Ovary (tissue), 9 donors: ENCODE measurements around the gene SFTPD. TPM values are rescaled to one million over a fixed set of nuclear protein-coding genes. Genes with fewer than 3 reads are reported as not detected.
"Not testable (repeated sequence)": the region's sequence is repeated elsewhere in the genome, so short reads cannot be mapped to it uniquely, and the experiment has no call there.

Experiments used
- DNase-seq, 5 donors: peaks; one replicate each; pipeline ENCODE4 v3.0.0-alpha.2; 2019 to 2020
- H3K27ac ChIP-seq, 2 donors: fragments of 200-600 bp; one replicate each; pipeline versions ENCODE4 v1.5.1 to v1.8.0; 2019 to 2022
- H3K27me3 ChIP-seq: fragments of 200-600 bp; one replicate; pipeline ENCODE4 v1.8.0; 2022
- H3K36me3 ChIP-seq: fragments of 200-600 bp; sonication (generic); one replicate; pipeline ENCODE4 v1.5.1; 2019
- H3K4me1 ChIP-seq: one replicate; pipeline ENCODE4 v1.8.1; 2013; ENCODE audit warnings: mild to moderate bottlenecking, moderate library complexity; ENCODE audit not compliant: insufficient read depth
- H3K4me3 ChIP-seq: fragments of 200-600 bp; sonication (generic); one replicate; pipeline ENCODE4 v1.5.1; 2017
- H3K9me3 ChIP-seq, 2 donors: fragments of 200-600 bp in 1 of 2; sonication (generic) in 1 of 2; one replicate each; pipeline versions ENCODE4 v1.5.1 to v1.8.1; 2013 to 2019; ENCODE audit warnings: mild to moderate bottlenecking in 1 of 2, moderate library complexity in 1 of 2
- CTCF ChIP-seq, 3 donors: fragments of 450-650 bp in 2 of 3; fragments of 200-600 bp in 1 of 3; IDR thresholded peaks; one replicate each; pipeline versions ENCODE4 v1.5.1 to v1.8.0; 2016 to 2022; ENCODE audit warnings: antibody characterized with exemption in 3 of 3, mild to moderate bottlenecking in 1 of 3
- EP300 ChIP-seq: sonication (generic); formaldehyde crosslinking; IDR thresholded peaks from one replicate; pipeline ENCODE4 v1.6.1; 2017; ENCODE audit warnings: antibody characterized with exemption
- POLR2A ChIP-seq: fragments of 450-650 bp; IDR thresholded peaks from one replicate; pipeline ENCODE4 v1.6.1; 2017; ENCODE audit warnings: antibody characterized with exemption, mild to moderate bottlenecking, moderate library complexity
- WGBS, 3 donors: extraction: QIAGEN DNeasy Blood & Tissue Kit in 1 of 3; methylation state at CpG; one replicate each; pipeline versions ENCODE4 v1.1.5 to v1.1.7; 2013 to 2017; 5-methylcytosine and 5-hydroxymethylcytosine counted together
- intact Hi-C, 4 donors: fragments of 100-400 bp; cut with DNase I; formaldehyde crosslinking; loops; one replicate each; pipeline versions ENCODE4 v1.11.0 to v1.15.1; 2022 to 2023
- polyA plus RNA-seq, 2 donors: library from polyadenylated mRNA; stranded (reverse); fragments of 200-250 nt in 1 of 2; fragments of 350-450 nt in 1 of 2; fragmentation: Illumina TruSeq in 1 of 2; extraction: RNeasy Lipid Tissue Mini Kit (QIAGEN cat#74804) in 1 of 2; gene quantifications; one replicate each; pipeline ENCODE4 v1.2.3, GENCODE V29; 2013 to 2014
- total RNA-seq, 7 donors: library from RNA; depleted of rRNA in 2 of 7; stranded (reverse); fragments of >200 nt in 2 of 7; fragmentation: NEBNext Ultra II Directional in 3 of 7; extraction: Animal tissue kit (Norgen Biotek cat#: 25700) in 3 of 7; gene quantifications; one replicate each; pipeline versions ENCODE4 v1.1.0 to v1.2.4, GENCODE V29; 2016 to 2023
- donor health status: DM: no; HTN: no; CAD: no; lungs with moderate emphysema.
- donor health status: DM: no; HTN: no; CAD: no.
- donor health status: Bipolar disorder and iron deficiency.
- donor health status: DM: yes; HTN: yes; CAD: no.
- donor health status: DM: no; HTN: no; CAD: no.
- donor health status: DM: yes; HTN: yes; CAD: no.

Gene SFTPD
- total and polyA plus RNA-seq, 9 donors, result 0.15 to 2.2 (median 0.30) TPM; not detected in 2

GRCh38 chr10:79910836-79911235 is 38.1 kb downstream of the SFTPD start:
- no peak for TF ChIP-seq CTCF (IDR thresholded peaks at IDR 0.05)
- TF ChIP-seq EP300, result no peak
- TF ChIP-seq POLR2A, result no peak
- intact Hi-C loops, result no loop called here
- 89 to 92% (median 90%) methylated on average over 2 of the region's 2 CpGs for WGBS, 3 donors
- no peaks in the 10 kb centered on the region for H3K4me1 ChIP-seq
- H3K4me3 ChIP-seq, result no peak overlapping the region
- no peaks in the 10 kb centered on the region for H3K27me3 ChIP-seq
- H3K27ac ChIP-seq, result no peak overlapping the region
- H3K36me3 ChIP-seq, result no peaks in the 10 kb centered on the region
- no peaks in the 10 kb centered on the region for H3K9me3 ChIP-seq
- DNase-seq, result no peak

DNA sequence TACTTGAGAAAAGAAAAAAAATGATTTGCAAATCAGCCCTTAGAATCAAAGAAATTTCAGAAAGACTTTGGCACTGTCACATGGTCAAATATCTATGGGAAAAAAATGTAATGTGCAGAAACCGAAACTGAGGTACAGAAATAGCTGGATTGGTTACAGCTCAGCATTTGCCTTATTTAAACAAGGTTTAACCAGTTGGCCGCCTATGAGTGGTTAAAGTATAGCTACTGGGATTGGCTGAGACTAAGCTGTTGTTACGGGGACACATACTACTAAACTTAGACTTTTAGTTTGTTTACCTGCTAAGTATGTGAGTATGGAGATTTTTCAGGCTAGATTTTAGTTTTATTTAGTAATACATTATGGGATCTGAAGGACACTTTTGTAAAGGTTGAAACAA is 38.6 kb downstream of the SFTPD start:
- H3K4me3 ChIP-seq, result no peak overlapping the region
- no peak for DNase-seq
- H3K9me3 ChIP-seq, result no peaks in the 10 kb centered on the region
- no peaks in the 10 kb centered on the region for H3K36me3 ChIP-seq
- H3K4me1 ChIP-seq, result no peaks in the 10 kb centered on the region
- TF ChIP-seq EP300, result no peak
- no peak overlapping the region for H3K27ac ChIP-seq
- 89 to 93% (median 91%) methylated on average over 3 of the region's 3 CpGs for WGBS, 3 donors
- intact Hi-C loops, result no loop called here
- H3K27me3 ChIP-seq, result no peaks in the 10 kb centered on the region

DNA sequence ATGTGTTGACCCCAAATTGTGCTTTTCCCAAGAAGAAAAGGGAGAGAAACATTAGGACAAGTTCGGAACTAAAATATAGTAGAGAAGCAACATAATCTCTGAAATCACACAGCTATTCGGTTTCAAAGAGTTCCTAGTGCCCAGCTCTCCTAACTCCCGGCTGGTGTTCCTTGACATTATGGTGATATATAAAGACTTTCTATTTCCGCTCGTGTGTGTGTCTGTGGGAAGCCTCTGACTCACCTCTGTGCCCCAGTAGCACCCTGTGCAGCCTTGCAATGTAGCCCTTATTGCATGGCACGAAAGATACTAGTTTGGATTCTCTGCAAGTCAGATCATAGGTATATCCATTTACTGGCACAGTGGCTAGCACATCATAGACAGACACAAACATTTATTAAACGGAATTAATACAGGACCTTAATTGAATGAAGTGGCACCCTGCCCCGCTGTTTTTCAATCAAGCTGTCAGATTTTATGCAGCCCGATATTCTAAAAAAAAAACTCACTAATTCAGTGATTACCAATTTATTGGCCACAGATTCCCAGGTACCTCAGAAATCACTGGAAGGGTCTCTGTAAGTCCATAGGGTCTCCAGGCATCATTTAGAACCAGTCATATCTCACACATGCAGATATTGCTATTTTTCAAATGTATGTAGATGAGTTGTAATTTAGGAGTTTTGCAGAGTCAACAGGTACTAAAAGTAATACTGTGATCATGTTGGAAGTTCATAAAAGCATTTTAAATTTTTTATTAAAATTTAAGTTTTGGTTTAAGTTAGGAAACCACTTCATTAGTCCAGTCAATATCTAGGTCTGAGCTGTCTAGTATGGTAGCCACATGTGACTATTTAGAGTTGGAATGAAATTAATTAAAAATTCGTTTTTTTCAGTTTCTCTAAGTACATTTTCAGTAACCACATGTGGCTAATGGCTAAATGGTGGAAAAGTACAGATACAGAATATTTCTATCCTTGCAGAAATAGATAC is 43.3 kb downstream of the SFTPD start:
- Histone ChIP-seq H3K36me3 (no peaks in the 10 kb centered on the region), H3K4me3 (peak overlapping the region; percentile 74), H3K27ac (peak overlapping the region in 1 of 2 donors; percentile 13), H3K27me3 (no peaks in the 10 kb centered on the region), H3K4me1 (no peaks in the 10 kb centered on the region), H3K9me3 (no peaks in the 10 kb centered on the region)
- DNase-seq, result no peak
- TF ChIP-seq CTCF (IDR thresholded peaks at IDR 0.05) (no peak), EP300 (no peak), POLR2A (no peak)
- WGBS, 3 donors, result 21 to 24% (median 23%) methylated on average over 10 of the region's 10 CpGs
- intact Hi-C loops, result no loop called here

DNA sequence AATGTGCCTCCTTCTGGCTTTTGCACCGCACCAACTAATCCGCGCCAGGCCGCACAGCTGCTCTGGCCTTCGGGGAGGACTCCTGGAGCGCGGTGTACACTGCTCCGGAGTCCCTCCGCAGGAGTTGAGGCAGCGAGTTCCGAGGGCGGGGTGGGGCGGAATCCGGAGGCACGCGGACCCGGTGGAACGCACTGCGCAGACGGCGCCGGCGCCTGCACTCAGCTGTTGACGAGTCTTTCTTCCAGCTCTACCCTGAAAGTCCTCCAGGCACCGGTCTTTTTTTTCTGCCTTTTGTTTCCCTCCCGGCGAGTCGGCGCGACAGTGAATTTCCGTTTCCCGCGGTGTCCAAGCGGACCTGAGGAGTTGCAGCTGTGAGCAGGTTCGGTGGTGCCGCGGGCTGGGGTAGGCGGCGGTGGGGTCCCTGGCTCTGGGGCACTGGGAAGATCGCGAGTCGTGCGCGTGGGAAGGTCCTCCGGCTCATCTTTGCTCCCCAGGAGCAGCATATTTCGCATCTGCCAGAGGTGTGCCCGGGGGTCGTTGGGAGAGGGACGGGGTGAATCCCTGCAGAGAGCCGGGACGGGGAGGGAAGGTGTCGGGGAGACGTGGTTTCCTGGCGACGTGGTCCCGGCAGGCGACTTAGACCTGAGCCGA is 44.1 kb downstream of the SFTPD start:
- H3K9me3 ChIP-seq, result no peaks in the 10 kb centered on the region
- no peaks in the 10 kb centered on the region for H3K36me3 ChIP-seq
- intact Hi-C loops, result no loop called here
- TF ChIP-seq EP300 (no peak), POLR2A (no peak), CTCF (IDR thresholded peaks at IDR 0.05) (no peak)
- DNase-seq, result peak; percentile 45 to 75 (median 64)
- peak overlapping the region in 1 of 2 donors; percentile 13 for H3K27ac ChIP-seq
- peak overlapping the region; percentile 74 for H3K4me3 ChIP-seq
- H3K4me1 ChIP-seq, result no peaks in the 10 kb centered on the region
- WGBS, 3 donors, result 1% methylated on average over 58 of the region's 58 CpGs
- no peaks in the 10 kb centered on the region for H3K27me3 ChIP-seq

DNA sequence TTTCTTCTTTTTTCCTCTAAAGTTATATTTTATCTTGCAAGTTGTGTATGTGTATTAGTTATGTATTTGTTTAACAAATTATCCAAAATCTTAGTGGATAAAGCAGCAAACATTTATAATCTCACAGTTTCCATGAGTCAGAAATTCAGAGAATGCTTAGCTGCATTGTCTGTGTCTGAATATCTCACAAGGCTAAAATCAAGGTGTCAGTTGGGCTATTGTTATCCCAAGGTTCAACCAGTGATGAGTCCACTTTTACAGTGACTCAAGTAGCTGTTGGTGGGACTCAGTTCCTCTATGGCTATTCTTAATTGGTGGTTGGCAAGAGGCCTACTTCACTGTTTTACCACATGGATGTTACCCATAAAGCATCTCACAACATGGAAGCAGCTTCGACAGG is 47.3 kb downstream of the SFTPD start:
- H3K27me3 ChIP-seq, H3K4me1 ChIP-seq, DNase-seq, intact Hi-C loops, H3K4me3 ChIP-seq, H3K9me3 ChIP-seq, H3K27ac ChIP-seq, H3K36me3 ChIP-seq: not testable (repeated sequence)
- WGBS, 3 donors, result 59 to 95% (median 71%) methylated on average over 1 of the region's 1 CpG
